Motor neuron (in vitro differentiated cells): ENCODE measurements around the gene PROSER2. TPM values are rescaled to one million over a fixed set of nuclear protein-coding genes. Genes with fewer than 3 reads are reported as not detected.

Experiments
- ATAC-seq, 8 experiments: fragments of 200-7000 bp; cut with Tn5 transposase; replicated peaks in 6 of 8; 2 replicates each; pipeline ENCODE4 v1.8.0; 2021; ENCODE audit warnings: mild to moderate bottlenecking in 8 of 8, moderate library complexity in 8 of 8
- H3K27ac ChIP-seq, 2 donors: fragments of 250-450 bp; sonication (Bioruptor Pico); 2 replicates each; pipeline ENCODE4 v1.9.0; 2021; ENCODE audit warnings: antibody characterized with exemption in 2 of 2, mild to moderate bottlenecking in 2 of 2, moderate library complexity in 1 of 2
- H3K4me1 ChIP-seq, 2 donors: fragments of 250-450 bp; sonication (Bioruptor Pico); replicated peaks in 1 of 2; 2 replicates each; pipeline ENCODE4 v1.6.1; 2021; ENCODE audit warnings: antibody characterized with exemption in 2 of 2, mild to moderate bottlenecking in 2 of 2, moderate library complexity in 1 of 2
- H3K4me3 ChIP-seq, 5 donors: fragments of 250-450 bp; sonication (Bioruptor Pico); 2 replicates each; pipeline ENCODE4 v1.9.0; 2021; ENCODE audit warnings: antibody characterized with exemption in 5 of 5, mild to moderate bottlenecking in 5 of 5, moderate library complexity in 4 of 5
- WGBS, 10 experiments: fragments of 450-650 bp; shearing (Covaris generic); methylation state at CpG; one replicate each; pipeline ENCODE4 v1.0.0; 2022; 5-methylcytosine and 5-hydroxymethylcytosine counted together
- in situ Hi-C, 9 experiments: fragments of 400-800 bp; cut with MboI; loops; one replicate each; pipeline ENCODE4 v1.15.0; 2021; ENCODE audit warnings: low sequenced_read_pairs in 9 of 9, low pct_unique_long_range_greater_than_20kb in 2 of 9; ENCODE audit not compliant: unreplicated experiment in 9 of 9
- total RNA-seq, 8 experiments: library from RNA; unstranded; fragments of 300-600 nt; gene quantifications; 2 replicates each; pipeline versions ENCODE4 v1.2.3 to v1.2.4, GENCODE V29; 2022

PROSER2 gene
- total RNA-seq, 8 experiments from 2014 or later: 0.71 to 5.8 (median 1.1) TPM; not detected in 1

- no peak overlapping the region for H3K27ac ChIP-seq
- no peak for ATAC-seq
- H3K4me3 ChIP-seq: no peak overlapping the region
- in situ Hi-C loops: no loop called here
- peaks cover 18 to 21% of the 10 kb centered on the region in 2 donors for H3K4me1 ChIP-seq
- WGBS, 10 experiments: 38 to 96% (median 85%) methylated on average over 1 to 6 of the region's 6 CpGs
Observed at GRCh38 chr10:11827414-11827813, 4.3 kb downstream of the PROSER2 start.

- 55 to 93% (median 77%) methylated on average over 1 to 10 of the region's 11 CpGs for WGBS, 10 experiments
- Histone ChIP-seq H3K4me3 (no peak overlapping the region), H3K27ac (no peak overlapping the region), H3K4me1 (peaks cover 19 to 22% of the 10 kb centered on the region in 2 donors)
- in situ Hi-C loops: no loop called here
- no peak for ATAC-seq
Observed at GRCh38 chr10:11828682-11829284, 5.6 kb downstream of the PROSER2 start.

GRCh38 chr10:11830836-11831519, 7.8 kb downstream of the PROSER2 start:
- H3K4me1 ChIP-seq: peaks cover 19% of the 10 kb centered on the region in 2 donors
- ATAC-seq: peak in 1 of 8 experiments; percentile 27
- no peak overlapping the region for H3K4me3 ChIP-seq
- WGBS, 10 experiments: 39 to 100% (median 83%) methylated on average over 1 to 3 of the region's 4 CpGs; no CpG with 5 or more reads in 1 of the 10 experiments
- in situ Hi-C loops: no loop called here
- no peak overlapping the region for H3K27ac ChIP-seq

- Histone ChIP-seq H3K4me1 (peaks cover 19% of the 10 kb centered on the region in 2 donors), H3K27ac (no peak overlapping the region), H3K4me3 (no peak overlapping the region)
- 36 to 88% (median 73%) methylated on average over 2 to 7 of the region's 7 CpGs for WGBS, 10 experiments
- peak in 3 of 8 experiments; percentile 36 to 39 (median 38) for ATAC-seq
- in situ Hi-C loops: no loop called here
Observed at GRCh38 chr10:11831520-11831951, 8.4 kb downstream of the PROSER2 start.

GRCh38 chr10:11832042-11832441, 8.9 kb downstream of the PROSER2 start:
- in situ Hi-C loops: no loop called here
- ATAC-seq: no peak
- 60 to 100% (median 88%) methylated on average over 1 to 5 of the region's 5 CpGs for WGBS, 10 experiments
- Histone ChIP-seq H3K4me3 (no peak overlapping the region), H3K27ac (no peak overlapping the region), H3K4me1 (peaks cover 19% of the 10 kb centered on the region in 2 donors)

GRCh38 chr10:11835061-11835460, 11.9 kb downstream of the PROSER2 start:
- in situ Hi-C loops: no loop called here
- ATAC-seq: no peak
- 72 to 100% (median 92%) methylated on average over 1 to 6 of the region's 6 CpGs for WGBS, 10 experiments

GRCh38 chr10:11835704-11836103, 12.5 kb downstream of the PROSER2 start:
- Histone ChIP-seq H3K27ac (no peak overlapping the region), H3K4me1 (peaks cover 18% of the 10 kb centered on the region in 2 donors), H3K4me3 (no peak overlapping the region)
- ATAC-seq: no peak
- WGBS, 10 experiments: 67 to 96% (median 86%) methylated on average over 2 to 8 of the region's 8 CpGs
- in situ Hi-C loops: no loop called here

More at GRCh38 chr10:11835061-11835460, 11.9 kb downstream of the PROSER2 start:
- H3K4me3 ChIP-seq: no peak overlapping the region
- no peak overlapping the region for H3K27ac ChIP-seq
- H3K4me1 ChIP-seq: peaks cover 19% of the 10 kb centered on the region in 2 donors

GRCh38 chr10:11837372-11838161, 14.4 kb downstream of the PROSER2 start:
- no peak for ATAC-seq
- WGBS, 10 experiments: 68 to 96% (median 86%) methylated on average over 4 to 16 of the region's 17 CpGs

GRCh38 chr10:11838298-11838852, 15.2 kb downstream of the PROSER2 start:
- 23 to 100% (median 90%) methylated on average over 1 to 7 of the region's 8 CpGs for WGBS, 10 experiments
- no peak for ATAC-seq
- H3K4me3 ChIP-seq: no peak overlapping the region
- no peaks in the 10 kb centered on the region for H3K4me1 ChIP-seq
- in situ Hi-C loops: no loop called here
- no peak overlapping the region for H3K27ac ChIP-seq

More at GRCh38 chr10:11837372-11838161, 14.4 kb downstream of the PROSER2 start:
- Histone ChIP-seq H3K27ac (no peak overlapping the region), H3K4me1 (no peaks in the 10 kb centered on the region), H3K4me3 (no peak overlapping the region)
- in situ Hi-C loops: no loop called here

GRCh38 chr10:11841375-11841774, 18.2 kb downstream of the PROSER2 start:
- H3K4me3 ChIP-seq: no peak overlapping the region
- no peaks in the 10 kb centered on the region for H3K4me1 ChIP-seq
- ATAC-seq: no peak
- 90 to 100% (median 95%) methylated on average over 3 of the region's 3 CpGs for WGBS, 10 experiments
- no peak overlapping the region for H3K27ac ChIP-seq
- in situ Hi-C loops: no loop called here

GRCh38 chr10:11842411-11842810, 19.3 kb downstream of the PROSER2 start:
- H3K4me1 ChIP-seq: no peaks in the 10 kb centered on the region

GRCh38 chr10:11845113-11845512, 22.0 kb downstream of the PROSER2 start:
- 67 to 100% (median 92%) methylated on average over 1 to 7 of the region's 7 CpGs for WGBS, 10 experiments
- H3K4me1 ChIP-seq: no peaks in the 10 kb centered on the region
- no peak overlapping the region for H3K27ac ChIP-seq
- no peak for ATAC-seq
- no peak overlapping the region for H3K4me3 ChIP-seq
- in situ Hi-C loops: no loop called here

More at GRCh38 chr10:11842411-11842810, 19.3 kb downstream of the PROSER2 start:
- Histone ChIP-seq H3K4me3 (no peak overlapping the region), H3K27ac (no peak overlapping the region)
- ATAC-seq: no peak
- in situ Hi-C loops: no loop called here
- WGBS, 10 experiments: 57 to 100% (median 94%) methylated on average over 2 to 3 of the region's 3 CpGs

GRCh38 chr10:11846542-11846941, 23.4 kb downstream of the PROSER2 start:
- H3K4me1 ChIP-seq: no peaks in the 10 kb centered on the region
- H3K27ac ChIP-seq: no peak overlapping the region
- no peak overlapping the region for H3K4me3 ChIP-seq
- ATAC-seq: no peak
- in situ Hi-C loops: no loop called here
- 20 to 100% (median 89%) methylated on average over 3 to 7 of the region's 8 CpGs; no CpG with 5 or more reads in 1 of the 10 experiments for WGBS, 10 experiments
